Keratinocyte (primary cell): ENCODE results near the gene UBE2E3. TPM values are rescaled to one million over a fixed set of nuclear protein-coding genes. Genes with fewer than 3 reads are reported as not detected.

Experiments
- DNase-seq: peaks from one replicate; pipeline ENCODE4 v3.0.0-alpha.2; 2011; ENCODE audit warnings: low read depth, missing footprints, low spot score
- FAIRE-seq: peaks from 2 replicates; lab custom pipeline; 2011; peaks lifted over from hg19 to GRCh38; lab: Jason Lieb, UNC
- H2AFZ ChIP-seq: 2 replicates; pipeline ENCODE4 v1.6.0; 2012; ENCODE audit warnings: low read length, control low read depth, inconsistent platforms; ENCODE audit not compliant: control insufficient read depth
- H3K27ac ChIP-seq: 2 replicates; pipeline ENCODE4 v1.5.1; 2011; ENCODE audit warnings: low read length; ENCODE audit not compliant: control insufficient read depth, insufficient read depth
- H3K27me3 ChIP-seq: 3 replicates; pipeline ENCODE4 v1.6.0; 2011; ENCODE audit warnings: low read length; ENCODE audit not compliant: control insufficient read depth, insufficient read depth; ENCODE audit errors: extremely low read depth
- H3K36me3 ChIP-seq, 2 experiments: 2 replicates in 1 of 2; 3 replicates in 1 of 2; pipeline ENCODE4 v1.5.1; 2011; ENCODE audit warnings: low read length in 2 of 2, mild to moderate bottlenecking in 1 of 2; ENCODE audit not compliant: control insufficient read depth in 2 of 2, insufficient read depth in 2 of 2; ENCODE audit errors: extremely low read depth in 1 of 2
- H3K4me1 ChIP-seq: 3 replicates; pipeline ENCODE4 v1.5.1; 2011; ENCODE audit warnings: low read length; ENCODE audit not compliant: control insufficient read depth, insufficient read depth; ENCODE audit errors: extremely low read depth
- H3K4me2 ChIP-seq: 3 replicates; pipeline ENCODE4 v1.6.0; 2011; ENCODE audit warnings: low read depth, low read length; ENCODE audit not compliant: control insufficient read depth, insufficient read depth; ENCODE audit errors: extremely low read depth
- H3K4me3 ChIP-seq, 3 experiments: fragments of 200-600 bp in 1 of 3; sonication (generic) in 1 of 3; 2 replicates in 2 of 3; 3 replicates in 1 of 3; pipeline ENCODE4 v1.5.1; 2011 to 2016; ENCODE audit warnings: low read length in 3 of 3, mild to moderate bottlenecking in 3 of 3, control low read depth in 2 of 3, inconsistent platforms in 1 of 3, low read depth in 1 of 3, mixed read lengths in 1 of 3, mixed run types in 1 of 3, moderate library complexity in 1 of 3; ENCODE audit not compliant: control insufficient read depth in 2 of 3, insufficient read depth in 2 of 3; ENCODE audit errors: extremely low read depth in 1 of 3
- H3K79me2 ChIP-seq: 2 replicates; pipeline ENCODE4 v1.6.0; 2012; ENCODE audit warnings: low read length; ENCODE audit not compliant: control insufficient read depth, insufficient read depth
- H3K9ac ChIP-seq: 3 replicates; pipeline ENCODE4 v1.6.0; 2011; ENCODE audit warnings: low read length; ENCODE audit not compliant: control insufficient read depth, insufficient read depth; ENCODE audit errors: extremely low read depth
- H3K9me1 ChIP-seq: 3 replicates; pipeline ENCODE4 v1.6.0; 2011; ENCODE audit warnings: low read length; ENCODE audit not compliant: control insufficient read depth, insufficient read depth; ENCODE audit errors: extremely low read depth
- H3K9me3 ChIP-seq: 2 replicates; pipeline ENCODE4 v1.5.1; 2012; ENCODE audit warnings: low read depth, low read length; ENCODE audit not compliant: control insufficient read depth
- H4K20me1 ChIP-seq: 3 replicates; pipeline ENCODE4 v1.6.0; 2011; ENCODE audit warnings: low read length; ENCODE audit not compliant: control insufficient read depth, insufficient read depth; ENCODE audit errors: extremely low read depth
- CTCF ChIP-seq, 3 experiments: IDR thresholded peaks in 1 of 3; conservative IDR thresholded peaks in 1 of 3; optimal IDR thresholded peaks in 1 of 3; 2 replicates in 2 of 3; 3 replicates in 1 of 3; pipeline versions ENCODE3 to v1.5.1; 2011; ENCODE audit warnings: low read length in 3 of 3, mild to moderate bottlenecking in 3 of 3, moderate library complexity in 2 of 3, control low read depth in 1 of 3, inconsistent platforms in 1 of 3; ENCODE audit not compliant: insufficient read depth in 2 of 3; ENCODE audit errors: extremely low read depth in 1 of 3
- EZH2 ChIP-seq: IDR thresholded peaks from one replicate; pipeline ENCODE4 v1.6.1; 2012; ENCODE audit warnings: inconsistent platforms, mild to moderate bottlenecking, low read length, moderate library complexity
- dilution Hi-C: fragments of 300-500 bp; cut with MboI; formaldehyde crosslinking; loops from one replicate; pipeline ENCODE4 v1.7.0; 2020; ENCODE audit warnings: low sequenced_read_pairs; ENCODE audit not compliant: extremely low pct_ligation_motif_present
- polyA plus RNA-seq, 5 experiments: library from polyadenylated mRNA; depleted of rRNA in 3 of 5; stranded (reverse) in 3 of 5; stranded (forward) in 1 of 5; unstranded in 1 of 5; fragments of >200 nt; gene quantifications; 1 replicate in 1 of 5; 2 replicates in 3 of 5; 3 replicates in 1 of 5; pipeline versions ENCODE4 v1.2.1 to v1.2.3, GENCODE V29; 2011 to 2012; ENCODE audit warnings: missing spikeins in 2 of 5, low read depth in 1 of 5, low replicate concordance in 1 of 5

UBE2E3 gene
- polyA plus RNA-seq, 1 donor (not counting 4 experiments of a cell fraction or from before 2014, with no cell fraction given) = 91.1 TPM

- Histone ChIP-seq H3K4me2 (no peak overlapping the region), H3K79me2 (peaks cover 54% of the 10 kb centered on the region), H3K9me1 (no peaks in the 10 kb centered on the region), H3K4me3 (no peak overlapping the region), H2AFZ (no peak overlapping the region), H3K9ac (no peak overlapping the region), H3K27ac (no peak overlapping the region), H3K36me3 (no peaks in the 10 kb centered on the region), H4K20me1 (no peaks in the 10 kb centered on the region), H3K27me3 (no peaks in the 10 kb centered on the region), H3K9me3 (no peaks in the 10 kb centered on the region), H3K4me1 (no peaks in the 10 kb centered on the region)
- dilution Hi-C loops = no loop called here
- no peak for DNase-seq
- TF ChIP-seq EZH2 = no peak
- TF ChIP-seq CTCF (optimal IDR thresholded peaks at IDR 0.05 in 1 of 3, IDR thresholded peaks at IDR 0.05 in 1 of 3, conservative IDR thresholded peaks at IDR 0.05 in 1 of 3; ENCODE audit: extremely low read depth in 1 of 3, insufficient read depth in 2 of 3, low read length in 3 of 3) = no peak
- FAIRE-seq = no peak
Measured at GRCh38 chr2:181022652-181023051, 42.2 kb downstream of the UBE2E3 start.

- Histone ChIP-seq H3K4me3 (no peak overlapping the region), H3K9me3 (no peaks in the 10 kb centered on the region), H4K20me1 (no peaks in the 10 kb centered on the region), H3K9ac (no peak overlapping the region), H3K27ac (no peak overlapping the region), H3K9me1 (no peaks in the 10 kb centered on the region), H3K4me1 (no peaks in the 10 kb centered on the region), H3K36me3 (no peaks in the 10 kb centered on the region), H3K4me2 (no peak overlapping the region), H3K27me3 (no peaks in the 10 kb centered on the region), H3K79me2 (peaks cover 59% of the 10 kb centered on the region), H2AFZ (no peak overlapping the region)
- dilution Hi-C loops = no loop called here
- DNase-seq = no peak
- no peak for FAIRE-seq
- TF ChIP-seq CTCF (optimal IDR thresholded peaks at IDR 0.05 in 1 of 3, IDR thresholded peaks at IDR 0.05 in 1 of 3, conservative IDR thresholded peaks at IDR 0.05 in 1 of 3; ENCODE audit: extremely low read depth in 1 of 3, insufficient read depth in 2 of 3, low read length in 3 of 3) = no peak
- no peak for TF ChIP-seq EZH2
Measured at GRCh38 chr2:181025004-181025403, 44.6 kb downstream of the UBE2E3 start.
